MCF 10A (cell line): Measurements from ENCODE around the gene TRIM45. TPM values are rescaled to one million over a fixed set of nuclear protein-coding genes. Genes with fewer than 3 reads are reported as not detected.
"Not testable (repeated sequence)": the region's sequence is repeated elsewhere in the genome, so short reads cannot be mapped to it uniquely, and the experiment has no call there.

ENCODE experiments used
- BruUV-seq: library from RNA; stranded (reverse); fragments of 400-500 nt; replicated peaks from 2 replicates; lab custom pipeline; 2021; lab: Mats Ljungman, UMichigan
- CTCF ChIA-PET: fragments of 300-600 bp; sonication (Branson Sonifier 250); formaldehyde crosslinking; extraction: SDS; loops from one replicate; lab custom pipeline; 2021; ENCODE audit warnings: antibody characterized with exemption, inconsistent platforms; lab: Yijun Ruan, JAX
- POLR2A ChIA-PET: fragments of 300-600, 350-650 bp; sonication (Branson Sonifier 250); formaldehyde crosslinking; extraction: SDS; loops from one replicate; lab custom pipeline; 2020; ENCODE audit warnings: antibody characterized with exemption, inconsistent platforms; lab: Yijun Ruan, JAX
- DNase-seq: peaks from one replicate; pipeline ENCODE4 v3.0.0-alpha.2; 2018; ENCODE audit not compliant: unreplicated experiment
- H3K27ac Mint-ChIP-seq: one replicate; pipeline ENCODE4 v1.8.0; 2022; ENCODE audit warnings: mild to moderate bottlenecking, low read depth, mixed read lengths; ENCODE audit not compliant: unreplicated experiment
- H3K27me3 Mint-ChIP-seq: one replicate; pipeline ENCODE4 v1.8.0; 2022; ENCODE audit warnings: mixed read lengths; ENCODE audit not compliant: insufficient read depth, unreplicated experiment
- H3K36me3 Mint-ChIP-seq: one replicate; pipeline ENCODE4 v1.8.0; 2022; ENCODE audit warnings: mild to moderate bottlenecking, moderate library complexity, mixed read lengths; ENCODE audit not compliant: insufficient read depth, unreplicated experiment
- H3K4me1 Mint-ChIP-seq: one replicate; pipeline ENCODE4 v1.8.0; 2022; ENCODE audit warnings: mixed read lengths; ENCODE audit not compliant: insufficient read depth, unreplicated experiment
- H3K4me3 Mint-ChIP-seq: one replicate; pipeline ENCODE4 v1.8.0; 2022; ENCODE audit warnings: mild to moderate bottlenecking, moderate library complexity, mixed read lengths; ENCODE audit not compliant: unreplicated experiment
- H3K9me3 Mint-ChIP-seq: one replicate; pipeline ENCODE4 v1.8.0; 2022; ENCODE audit warnings: mixed read lengths; ENCODE audit not compliant: unreplicated experiment
- CTCF ChIP-seq: fragments of 200-600 bp; IDR thresholded peaks from one replicate; pipeline ENCODE4 v1.8.0; 2022; ENCODE audit warnings: antibody characterized with exemption, mild to moderate bottlenecking; ENCODE audit not compliant: unreplicated experiment
- intact Hi-C: fragments of 100-400 bp; cut with micrococcal nuclease; formaldehyde crosslinking; loops from 2 replicates; pipeline ENCODE4 v1.14.1; 2022
- total RNA-seq: library from RNA; stranded (reverse); gene quantifications from 2 replicates; pipeline ENCODE4 v1.2.3, GENCODE V29; 2022

TRIM45 gene
- total RNA-seq, 1 experiment from 2014 or later, result 1.6 TPM

GRCh38 chr1:117105722-117106121, 15.8 kb downstream of the TRIM45 start:
- CTCF ChIA-PET, result interaction anchor here (0.7 to 0.8 kb wide), 2 partner anchors 17 to 50 kb away, joined by 3 to 6 read pairs; no protein-coding TSS in a partner anchor
- no peaks in the 10 kb centered on the region for H3K27me3 Mint-ChIP-seq
- TF ChIP-seq CTCF, result no peak
- no TSS peak for BruUV-seq
- peaks cover 23% of the 10 kb centered on the region for H3K36me3 Mint-ChIP-seq
- intact Hi-C loops, result no loop called here
- no peaks in the 10 kb centered on the region for H3K9me3 Mint-ChIP-seq
- no peak overlapping the region for H3K27ac Mint-ChIP-seq
- POLR2A ChIA-PET, result no interaction called here
- peaks cover 15% of the 10 kb centered on the region for H3K4me1 Mint-ChIP-seq
- no peak overlapping the region for H3K4me3 Mint-ChIP-seq
- DNase-seq, result no peak

- no peak for DNase-seq
- POLR2A ChIA-PET, result no interaction called here
- no peak for TF ChIP-seq CTCF
- no peak overlapping the region for H3K27ac Mint-ChIP-seq
- peaks cover 10% of the 10 kb centered on the region for H3K4me1 Mint-ChIP-seq
- no peaks in the 10 kb centered on the region for H3K9me3 Mint-ChIP-seq
- CTCF ChIA-PET, result interaction anchor here (0.7 to 1.6 kb wide), 3 partner anchors 17 to 49 kb away, joined by 3 to 6 read pairs (median 3); no protein-coding TSS in a partner anchor
- intact Hi-C loops, result no loop called here
- BruUV-seq, result no TSS peak
- H3K4me3 Mint-ChIP-seq, result no peak overlapping the region
- peaks cover 31% of the 10 kb centered on the region for H3K36me3 Mint-ChIP-seq
- no peaks in the 10 kb centered on the region for H3K27me3 Mint-ChIP-seq
Measured at GRCh38 chr1:117104986-117105385, 16.6 kb downstream of the TRIM45 start.

GRCh38 chr1:117101858-117102257, 19.7 kb downstream of the TRIM45 start:
- H3K9me3 Mint-ChIP-seq, intact Hi-C loops, H3K4me3 Mint-ChIP-seq, H3K4me1 Mint-ChIP-seq, DNase-seq, H3K27me3 Mint-ChIP-seq, H3K27ac Mint-ChIP-seq: not testable (repeated sequence)
- CTCF ChIA-PET, result interaction anchor here (0.6 to 1.1 kb wide), 2 partner anchors 35 to 97 kb away, joined by 3 to 6 read pairs; no protein-coding TSS in a partner anchor
- H3K36me3 Mint-ChIP-seq, result peaks cover 50% of the 10 kb centered on the region
- POLR2A ChIA-PET, result interaction anchor here (0.6 kb wide), 1 partner anchor 70 kb away, joined by 4 read pairs; no protein-coding TSS in a partner anchor
- BruUV-seq, result TSS peak; percentile 22

- H3K27me3 Mint-ChIP-seq, result no peaks in the 10 kb centered on the region
- H3K27ac Mint-ChIP-seq, result no peak overlapping the region
- H3K9me3 Mint-ChIP-seq, result no peaks in the 10 kb centered on the region
- CTCF ChIA-PET, result interaction anchor here (0.6 to 1.1 kb wide), 3 partner anchors 34 to 434 kb away, joined by 3 to 6 read pairs (median 3); no protein-coding TSS in a partner anchor
- no peak overlapping the region for H3K4me3 Mint-ChIP-seq
- no peak for DNase-seq
- H3K36me3 Mint-ChIP-seq, result peaks cover 54% of the 10 kb centered on the region
- intact Hi-C loops, result no loop called here
- POLR2A ChIA-PET, result interaction anchor here (0.6 kb wide), 1 partner anchor 71 kb away, joined by 4 read pairs; no protein-coding TSS in a partner anchor
- BruUV-seq, result no TSS peak
- no peak for TF ChIP-seq CTCF
- peaks cover 11% of the 10 kb centered on the region for H3K4me1 Mint-ChIP-seq
Measured at GRCh38 chr1:117101334-117101733, 20.2 kb downstream of the TRIM45 start.
